Measurements from ENCODE around the gene FAM110A. TPM values are rescaled to one million over a fixed set of nuclear protein-coding genes. Genes with fewer than 3 reads are reported as not detected.

Gene FAM110A
- total RNA-seq, 6 experiments from 2014 or later: 3.6 to 6.4 (median 5.3) TPM

DNA sequence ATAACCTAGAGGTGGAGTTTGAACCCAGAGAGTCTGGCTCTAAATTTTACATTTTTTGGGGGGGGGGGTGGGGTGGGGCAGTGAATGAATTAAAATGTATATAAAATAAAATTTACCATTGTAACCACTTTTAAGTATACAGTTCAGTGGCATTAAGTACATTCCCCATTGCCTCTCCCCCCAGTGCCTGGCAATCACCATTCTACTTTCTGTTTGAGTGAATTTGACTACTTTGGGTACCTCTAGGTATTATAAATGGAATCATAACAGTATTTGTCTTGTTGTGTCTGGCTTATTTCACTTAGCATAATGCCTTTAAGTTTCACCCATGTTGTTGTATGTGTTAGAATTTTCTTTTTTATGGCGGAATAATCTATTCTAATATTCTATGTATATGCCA is 2.7 kb downstream of the FAM110A start:
- TF ChIP-seq, protein P1, sequence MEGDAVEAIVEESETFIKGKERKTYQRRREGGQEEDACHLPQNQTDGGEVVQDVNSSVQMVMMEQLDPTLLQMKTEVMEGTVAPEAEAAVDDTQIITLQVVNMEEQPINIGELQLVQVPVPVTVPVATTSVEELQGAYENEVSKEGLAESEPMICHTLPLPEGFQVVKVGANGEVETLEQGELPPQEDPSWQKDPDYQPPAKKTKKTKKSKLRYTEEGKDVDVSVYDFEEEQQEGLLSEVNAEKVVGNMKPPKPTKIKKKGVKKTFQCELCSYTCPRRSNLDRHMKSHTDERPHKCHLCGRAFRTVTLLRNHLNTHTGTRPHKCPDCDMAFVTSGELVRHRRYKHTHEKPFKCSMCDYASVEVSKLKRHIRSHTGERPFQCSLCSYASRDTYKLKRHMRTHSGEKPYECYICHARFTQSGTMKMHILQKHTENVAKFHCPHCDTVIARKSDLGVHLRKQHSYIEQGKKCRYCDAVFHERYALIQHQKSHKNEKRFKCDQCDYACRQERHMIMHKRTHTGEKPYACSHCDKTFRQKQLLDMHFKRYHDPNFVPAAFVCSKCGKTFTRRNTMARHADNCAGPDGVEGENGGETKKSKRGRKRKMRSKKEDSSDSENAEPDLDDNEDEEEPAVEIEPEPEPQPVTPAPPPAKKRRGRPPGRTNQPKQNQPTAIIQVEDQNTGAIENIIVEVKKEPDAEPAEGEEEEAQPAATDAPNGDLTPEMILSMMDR (IDR thresholded peaks at IDR 0.05): no peak
- DNase-seq: no peak
- Mint-ChIP-seq H3K27ac (peak overlapping the region; percentile 72), H3K27me3 (ENCODE audit: insufficient read depth) (no peaks in the 10 kb centered on the region; the same call in none of the 2 replicates), H3K36me3 (ENCODE audit: low read depth) (peaks cover 6% of the 10 kb centered on the region), H3K4me3 (no peak overlapping the region), H3K4me1 (ENCODE audit: low read depth) (peaks cover 49% of the 10 kb centered on the region), H3K9me3 (no peaks in the 10 kb centered on the region)

- H3K9me3 Mint-ChIP-seq: no peaks in the 10 kb centered on the region
- no peaks in the 10 kb centered on the region; the same call in none of the 2 replicates for H3K27me3 Mint-ChIP-seq (ENCODE audit: insufficient read depth)
- H3K4me3 Mint-ChIP-seq: no peak overlapping the region
- H3K36me3 Mint-ChIP-seq (ENCODE audit: low read depth): peaks cover 6% of the 10 kb centered on the region
- H3K4me1 Mint-ChIP-seq (ENCODE audit: low read depth): peaks cover 43% of the 10 kb centered on the region
- no peak for DNase-seq
- TF ChIP-seq, protein P1 (IDR thresholded peaks at IDR 0.05): no peak
- H3K27ac Mint-ChIP-seq: no peak overlapping the region
These were observed 5.5 kb downstream of the FAM110A start for GRCh38 chr20:839015-839414.

DNA sequence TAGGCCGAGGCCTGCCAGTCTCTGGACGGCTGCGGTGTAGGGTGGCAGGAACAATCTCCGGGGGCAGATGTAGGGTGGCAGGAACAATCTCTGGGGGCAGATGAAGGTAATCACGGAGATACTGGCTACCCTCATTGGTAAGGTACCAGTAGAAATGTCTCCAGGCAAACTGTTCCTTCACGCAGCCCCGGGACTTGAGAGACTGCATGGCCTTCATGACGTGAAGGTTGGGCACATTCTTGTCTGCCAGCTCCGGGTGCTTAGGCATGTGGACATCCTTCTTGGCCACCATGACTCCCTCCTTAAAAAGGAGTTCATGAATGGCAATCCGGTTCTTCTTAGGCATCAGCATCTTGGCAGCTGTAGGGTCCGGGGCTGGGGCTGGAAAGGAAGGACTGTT is 6.1 kb downstream of the FAM110A start:
- no peak overlapping the region for H3K4me3 Mint-ChIP-seq
- TF ChIP-seq, protein P1 (IDR thresholded peaks at IDR 0.05): no peak

DNA sequence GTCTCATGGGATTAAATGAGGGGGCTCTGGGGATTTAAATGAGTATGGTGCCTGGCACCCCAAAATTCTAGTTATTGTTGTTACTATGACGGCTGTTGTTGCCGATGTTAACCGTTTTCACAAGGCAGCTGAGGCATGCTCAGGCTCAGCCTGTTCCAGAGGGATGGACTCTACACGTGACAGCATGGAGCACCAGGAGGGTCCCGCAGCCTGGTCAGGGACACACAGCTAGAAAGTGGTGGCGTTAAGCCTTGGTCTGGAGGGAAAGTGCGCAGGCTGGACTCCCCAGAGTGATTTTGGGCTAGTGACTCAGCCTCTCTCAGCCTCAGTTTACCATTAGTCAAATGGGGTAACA is 7.0 kb downstream of the FAM110A start:
- H3K9me3 Mint-ChIP-seq: no peaks in the 10 kb centered on the region
- TF ChIP-seq, protein P1 (IDR thresholded peaks at IDR 0.05): no peak
- peaks cover 29% of the 10 kb centered on the region for H3K4me1 Mint-ChIP-seq (ENCODE audit: low read depth)
- peaks cover 6% of the 10 kb centered on the region for H3K36me3 Mint-ChIP-seq (ENCODE audit: low read depth)
- no peak for DNase-seq
- H3K4me3 Mint-ChIP-seq: no peak overlapping the region
- H3K27me3 Mint-ChIP-seq (ENCODE audit: insufficient read depth): no peaks in the 10 kb centered on the region; the same call in none of the 2 replicates
- no peak overlapping the region for H3K27ac Mint-ChIP-seq

More for the DNA sequence above, 6.1 kb downstream of the FAM110A start:
- no peak for DNase-seq
- H3K27me3 Mint-ChIP-seq (ENCODE audit: insufficient read depth): no peaks in the 10 kb centered on the region; the same call in none of the 2 replicates
- H3K9me3 Mint-ChIP-seq: no peaks in the 10 kb centered on the region
- peaks cover 6% of the 10 kb centered on the region for H3K36me3 Mint-ChIP-seq (ENCODE audit: low read depth)
- H3K4me1 Mint-ChIP-seq (ENCODE audit: low read depth): peaks cover 38% of the 10 kb centered on the region
- no peak overlapping the region for H3K27ac Mint-ChIP-seq

DNA sequence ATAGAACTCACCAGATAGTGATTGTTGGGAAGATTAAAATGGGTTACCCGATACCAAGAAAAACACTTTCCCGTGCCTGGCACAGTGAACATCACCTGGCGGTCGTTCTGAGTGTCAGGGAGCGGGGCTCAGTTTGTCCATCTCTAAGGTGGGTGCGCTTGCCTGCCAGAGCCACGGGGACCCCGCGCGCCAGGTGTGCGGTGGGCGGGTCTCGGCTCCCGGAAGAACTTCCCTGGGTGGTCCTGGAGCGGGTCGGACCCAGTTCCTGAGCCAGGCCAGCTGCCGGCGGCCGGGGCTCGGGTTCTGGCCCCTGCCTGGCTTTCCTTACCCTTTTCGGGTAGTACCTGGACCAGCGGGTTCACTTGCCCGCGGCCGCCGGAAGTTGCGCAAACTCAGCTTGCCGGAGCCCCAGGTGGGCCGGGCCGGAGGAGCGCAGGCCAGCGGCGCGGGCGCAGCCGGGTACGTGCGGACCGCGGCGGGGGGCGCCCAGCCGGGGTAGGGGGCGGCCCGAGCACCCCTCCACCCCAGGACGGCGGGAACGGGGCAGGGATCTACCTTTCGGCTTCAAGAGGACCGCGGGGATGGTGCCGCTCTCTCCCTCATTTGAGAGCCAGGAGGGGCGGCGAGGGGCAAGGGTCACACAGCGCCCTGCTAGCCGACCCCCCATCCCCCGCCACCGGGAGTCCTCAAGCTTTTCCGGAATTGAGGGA is 7.5 kb downstream of the FAM110A start:
- H3K27me3 Mint-ChIP-seq (ENCODE audit: insufficient read depth): no peaks in the 10 kb centered on the region; the same call in none of the 2 replicates
- no peak for DNase-seq
- TF ChIP-seq, protein P1 (IDR thresholded peaks at IDR 0.05): no peak
- no peak overlapping the region for H3K27ac Mint-ChIP-seq
- peaks cover 6% of the 10 kb centered on the region for H3K36me3 Mint-ChIP-seq (ENCODE audit: low read depth)
- no peak overlapping the region for H3K4me3 Mint-ChIP-seq
- peaks cover 24% of the 10 kb centered on the region for H3K4me1 Mint-ChIP-seq (ENCODE audit: low read depth)
- no peaks in the 10 kb centered on the region for H3K9me3 Mint-ChIP-seq

All from HFFc6 (cell line).